ENCODE data around the gene STRA8.

Gene STRA8

GRCh38 chr7:135233570-135233969, at the start of gene STRA8:
TSS of gene STRA8 (plus strand) at chr7:135233838. CDS start at chr7:135240525, 6,687 bp downstream.
- no peaks in the 10 kb centered on the region for H3K4me1 ChIP-seq (ENCODE audit: low read length)
- H3K9ac ChIP-seq (ENCODE audit: low read length) = no peak within 1 kb of the TSS
- no peaks in the 10 kb centered on the region for H3K9me2 ChIP-seq (replicated peaks; ENCODE audit: insufficient read depth, low read length)
- H3K4me2 ChIP-seq (ENCODE audit: low read depth, low read length) = no peak within 1 kb of the TSS
- no peaks in the 10 kb centered on the region for H3K9me3 ChIP-seq (replicated peaks; ENCODE audit: insufficient read depth, low read length)
- no peak within 1 kb of the TSS for H3K27ac ChIP-seq (ENCODE audit: low read length)
- TF ChIP-seq CTCF (IDR thresholded peaks at IDR 0.05; ENCODE audit: low read length) (no peak), EZH2 (optimal IDR thresholded peaks at IDR 0.05; ENCODE audit: low read depth, low read length) (no peak), EZH2phosphoT487 (IDR thresholded peaks at IDR 0.05; ENCODE audit: low read length) (no peak)
- DNase-seq = no peak
- H3K36me3 ChIP-seq (replicated peaks; ENCODE audit: insufficient read depth, low read length) = no peaks in the 10 kb centered on the region
- no peak within 1 kb of the TSS for H3K4me3 ChIP-seq (ENCODE audit: low read length)
- H3K27me3 ChIP-seq (replicated peaks; ENCODE audit: insufficient read depth, low read length) = no peaks in the 10 kb centered on the region
- no peak within 1 kb of the TSS for H2AFZ ChIP-seq (ENCODE audit: low read length)
- H3F3A ChIP-seq (ENCODE audit: insufficient read depth, low read length) = no peaks in the 10 kb centered on the region
- no peaks in the 10 kb centered on the region for H4K20me1 ChIP-seq (ENCODE audit: insufficient read depth, low read length)
- no peaks in the 10 kb centered on the region for H3K79me2 ChIP-seq (ENCODE audit: low read length)

GRCh38 chr7:135184254-135184841, 49.3 kb upstream of the STRA8 start:
- TF ChIP-seq EZH2 (optimal IDR thresholded peaks at IDR 0.05; ENCODE audit: low read depth, low read length) (no peak), EZH2phosphoT487 (IDR thresholded peaks at IDR 0.05; ENCODE audit: low read length) (no peak)
- H3K9me2 ChIP-seq (replicated peaks; ENCODE audit: insufficient read depth, low read length) = no peaks in the 10 kb centered on the region
- H3F3A ChIP-seq (ENCODE audit: insufficient read depth, low read length) = no peaks in the 10 kb centered on the region
- no peak overlapping the region for H3K9ac ChIP-seq (ENCODE audit: low read length)
- 0 out of 2 replicates have a peak, but pooled peaks cover 3% of the 10 kb centered on the region for H3K9me3 ChIP-seq (replicated peaks; ENCODE audit: insufficient read depth, low read length)
- no peak for DNase-seq
- H2AFZ ChIP-seq (ENCODE audit: low read length) = no peak overlapping the region
- no peak overlapping the region for H3K27ac ChIP-seq (ENCODE audit: low read length)
- H3K27me3 ChIP-seq (replicated peaks; ENCODE audit: insufficient read depth, low read length) = no peaks in the 10 kb centered on the region
- no peaks in the 10 kb centered on the region for H3K79me2 ChIP-seq (ENCODE audit: low read length)
- no peaks in the 10 kb centered on the region for H4K20me1 ChIP-seq (ENCODE audit: insufficient read depth, low read length)
- no peaks in the 10 kb centered on the region for H3K4me1 ChIP-seq (ENCODE audit: low read length)
- H3K36me3 ChIP-seq (replicated peaks; ENCODE audit: insufficient read depth, low read length) = no peaks in the 10 kb centered on the region; the same call in 1 of the 2 replicates
- H3K4me3 ChIP-seq (ENCODE audit: low read length) = no peak overlapping the region
- H3K4me2 ChIP-seq (ENCODE audit: low read depth, low read length) = no peak overlapping the region

GRCh38 chr7:135185471-135186260, 48.0 kb upstream of the STRA8 start:
- DNase-seq = no peak
- Histone ChIP-seq H2AFZ (ENCODE audit: low read length) (no peak overlapping the region), H3K36me3 (replicated peaks; ENCODE audit: insufficient read depth, low read length) (no peaks in the 10 kb centered on the region; the same call in 1 of the 2 replicates), H3K9me2 (replicated peaks; ENCODE audit: insufficient read depth, low read length) (no peaks in the 10 kb centered on the region), H3K4me3 (ENCODE audit: low read length) (no peak overlapping the region), H3K4me2 (ENCODE audit: low read depth, low read length) (no peak overlapping the region), H4K20me1 (ENCODE audit: insufficient read depth, low read length) (no peaks in the 10 kb centered on the region), H3K9ac (ENCODE audit: low read length) (no peak overlapping the region), H3K9me3 (replicated peaks; ENCODE audit: insufficient read depth, low read length) (0 out of 2 replicates have a peak, but pooled peaks cover 3% of the 10 kb centered on the region), H3K27me3 (replicated peaks; ENCODE audit: insufficient read depth, low read length) (no peaks in the 10 kb centered on the region), H3K27ac (ENCODE audit: low read length) (no peak overlapping the region), H3K4me1 (ENCODE audit: low read length) (no peaks in the 10 kb centered on the region), H3F3A (ENCODE audit: insufficient read depth, low read length) (no peaks in the 10 kb centered on the region), H3K79me2 (ENCODE audit: low read length) (no peaks in the 10 kb centered on the region)
- TF ChIP-seq EZH2 (optimal IDR thresholded peaks at IDR 0.05; ENCODE audit: low read depth, low read length) = no peak
- TF ChIP-seq EZH2phosphoT487 (IDR thresholded peaks at IDR 0.05; ENCODE audit: low read length) = no peak
- no peak for TF ChIP-seq CTCF (IDR thresholded peaks at IDR 0.05; ENCODE audit: low read length)

- TF ChIP-seq EZH2phosphoT487 (IDR thresholded peaks at IDR 0.05; ENCODE audit: low read length) = no peak
- TF ChIP-seq CTCF (IDR thresholded peaks at IDR 0.05; ENCODE audit: low read length) = no peak
- no peak for TF ChIP-seq EZH2 (optimal IDR thresholded peaks at IDR 0.05; ENCODE audit: low read depth, low read length)
- no peak for DNase-seq
- Histone ChIP-seq H3K36me3 (replicated peaks; ENCODE audit: insufficient read depth, low read length) (no peaks in the 10 kb centered on the region), H3K4me1 (ENCODE audit: low read length) (no peaks in the 10 kb centered on the region), H3K4me3 (ENCODE audit: low read length) (no peak overlapping the region), H3K9me3 (replicated peaks; ENCODE audit: insufficient read depth, low read length) (0 out of 2 replicates have a peak, but pooled peaks cover 3% of the 10 kb centered on the region), H3K27me3 (replicated peaks; ENCODE audit: insufficient read depth, low read length) (no peaks in the 10 kb centered on the region), H3F3A (ENCODE audit: insufficient read depth, low read length) (no peaks in the 10 kb centered on the region), H3K4me2 (ENCODE audit: low read depth, low read length) (no peak overlapping the region), H2AFZ (ENCODE audit: low read length) (no peak overlapping the region), H3K27ac (ENCODE audit: low read length) (no peak overlapping the region), H3K9me2 (replicated peaks; ENCODE audit: insufficient read depth, low read length) (no peaks in the 10 kb centered on the region), H3K79me2 (ENCODE audit: low read length) (no peaks in the 10 kb centered on the region), H3K9ac (ENCODE audit: low read length) (no peak overlapping the region), H4K20me1 (ENCODE audit: insufficient read depth, low read length) (no peaks in the 10 kb centered on the region)
Measured at GRCh38 chr7:135186261-135186540, 47.4 kb upstream of the STRA8 start.

Measured in MM.1S (cell line).